IMR-90 (cell line): ENCODE measurements around the gene MOB3B. TPM values are rescaled to one million over a fixed set of nuclear protein-coding genes. Genes with fewer than 3 reads are reported as not detected.

Experiments used
- ATAC-seq: fragments of 200-7000 bp; cut with Tn5 transposase; 2 replicates; pipeline ENCODE4 v1.9.1; 2020; ENCODE audit warnings: low read depth, mild to moderate bottlenecking, moderate library complexity
- BruUV-seq: library from RNA; stranded (reverse); fragments of 400-500 nt; replicated peaks from 2 replicates; lab custom pipeline; 2021; lab: Mats Ljungman, UMichigan
- CTCF ChIA-PET: fragments of 300-600 bp; formaldehyde crosslinking; extraction: SDS; loops from one replicate; lab custom pipeline; 2021; ENCODE audit warnings: antibody characterized with exemption; lab: Yijun Ruan, JAX
- POLR2A ChIA-PET: fragments of 300-600 bp; sonication (Branson Sonifier 250); formaldehyde crosslinking; loops from one replicate; lab custom pipeline; 2022; ENCODE audit warnings: antibody characterized with exemption; ENCODE audit not compliant: unreplicated experiment; lab: Charles Lee
- DNase-seq: peaks from one replicate; pipeline ENCODE4 v3.0.0; 2013
- H2AFZ ChIP-seq: replicated peaks from 2 replicates; pipeline ENCODE3; 2013; ENCODE audit warnings: low read length, mild to moderate bottlenecking; ENCODE audit not compliant: poor library complexity
- H2AK5ac ChIP-seq: 2 replicates; pipeline ENCODE4 v1.6.1; 2013; ENCODE audit warnings: low read depth, low read length, inconsistent platforms
- H2AK9ac ChIP-seq: replicated peaks from 2 replicates; pipeline ENCODE3; 2013; ENCODE audit warnings: mild to moderate bottlenecking, low read depth, low read length, moderate library complexity; ENCODE audit not compliant: poor library complexity
- H2BK120ac ChIP-seq: 2 replicates; pipeline ENCODE4 v1.6.1; 2013; ENCODE audit warnings: low read depth, low read length, inconsistent platforms
- H2BK15ac ChIP-seq: 3 replicates; pipeline ENCODE4 v1.6.1; 2013; ENCODE audit warnings: low read depth, low read length, inconsistent platforms
- H2BK20ac ChIP-seq: 2 replicates; pipeline ENCODE4 v1.6.1; 2013; ENCODE audit warnings: low read depth, mild to moderate bottlenecking, inconsistent platforms, low read length, moderate library complexity
- H2BK5ac ChIP-seq: 2 replicates; pipeline ENCODE4 v1.6.1; 2013; ENCODE audit warnings: mild to moderate bottlenecking, low read depth, low read length, inconsistent platforms; ENCODE audit not compliant: poor library complexity, severe bottlenecking
- H3K14ac ChIP-seq: replicated peaks from 2 replicates; pipeline ENCODE4 v1.6.1; 2013; ENCODE audit warnings: low read depth, low read length, inconsistent platforms
- H3K18ac ChIP-seq: 2 replicates; pipeline ENCODE4 v1.6.1; 2013; ENCODE audit warnings: low read depth, low read length, control low read depth
- H3K23ac ChIP-seq: 2 replicates; pipeline ENCODE4 v1.6.1; 2013; ENCODE audit warnings: low read depth, low read length, inconsistent platforms
- H3K27ac ChIP-seq: 2 replicates; pipeline ENCODE4 v1.5.1; 2013; ENCODE audit warnings: mild to moderate bottlenecking, control low read depth, low read length; ENCODE audit not compliant: insufficient read depth
- H3K27me3 ChIP-seq: 2 replicates; pipeline ENCODE4 v1.6.1; 2013; ENCODE audit warnings: low read length; ENCODE audit not compliant: control insufficient read depth, insufficient read depth
- H3K36me3 ChIP-seq: 2 replicates; pipeline ENCODE4 v1.6.1; 2013; ENCODE audit warnings: low read length, mixed read lengths; ENCODE audit not compliant: control insufficient read depth, insufficient read depth
- H3K4ac ChIP-seq: 2 replicates; pipeline ENCODE4 v1.6.1; 2013; ENCODE audit warnings: low read depth, low read length, inconsistent platforms
- H3K4me1 ChIP-seq: 2 replicates; pipeline ENCODE4 v1.6.1; 2013; ENCODE audit warnings: low read length, mixed read lengths; ENCODE audit not compliant: control insufficient read depth, insufficient read depth
- H3K4me2 ChIP-seq: 2 replicates; pipeline ENCODE4 v1.6.1; 2013; ENCODE audit warnings: low read depth, mild to moderate bottlenecking, control low read depth, low read length, moderate library complexity
- H3K4me3 ChIP-seq: 2 replicates; pipeline ENCODE4 v1.5.1; 2013; ENCODE audit warnings: low read depth, mild to moderate bottlenecking, control low read depth, low read length, moderate library complexity; ENCODE audit not compliant: insufficient read depth
- H3K56ac ChIP-seq: 2 replicates; pipeline ENCODE4 v1.6.1; 2013; ENCODE audit warnings: low read length, inconsistent platforms; ENCODE audit not compliant: insufficient read depth; ENCODE audit errors: extremely low read depth
- H3K79me1 ChIP-seq, 2 experiments: 2 replicates each; pipeline ENCODE4 v1.6.1; 2013; ENCODE audit warnings: low read length in 2 of 2, inconsistent platforms in 1 of 2, low read depth in 1 of 2
- H3K9ac ChIP-seq: 2 replicates; pipeline ENCODE4 v1.6.1; 2013; ENCODE audit warnings: low read depth, low read length, control low read depth
- H3K9me1 ChIP-seq: 2 replicates; pipeline ENCODE4 v1.6.1; 2013; ENCODE audit warnings: low read length, inconsistent platforms; ENCODE audit not compliant: insufficient read depth
- H3K9me3 ChIP-seq: 2 replicates; pipeline ENCODE4 v1.6.1; 2013; ENCODE audit warnings: low read length; ENCODE audit not compliant: control insufficient read depth, insufficient read depth
- H4K20me1 ChIP-seq: 2 replicates; pipeline ENCODE4 v1.6.1; 2013; ENCODE audit warnings: low read length, inconsistent platforms; ENCODE audit not compliant: insufficient read depth
- H4K5ac ChIP-seq: 2 replicates; pipeline ENCODE4 v1.6.1; 2013; ENCODE audit warnings: mild to moderate bottlenecking, low read depth, low read length, control low read depth
- H4K8ac ChIP-seq, 2 experiments: 2 replicates each; pipeline ENCODE4 v1.6.1; 2013; ENCODE audit warnings: low read depth in 2 of 2, low read length in 2 of 2, control low read depth in 1 of 2, inconsistent platforms in 1 of 2
- H4K91ac ChIP-seq: 2 replicates; pipeline ENCODE4 v1.6.1; 2013; ENCODE audit warnings: low read depth, low read length, inconsistent platforms; ENCODE audit not compliant: insufficient read depth
- BHLHE40 ChIP-seq: fragments of 150-350 bp; IDR thresholded peaks from 2 replicates; pipeline ENCODE4 v1.6.1; 2016; ENCODE audit warnings: mild to moderate bottlenecking, low read depth, low read length
- CEBPB ChIP-seq: IDR thresholded peaks from 2 replicates; pipeline ENCODE4 v1.6.1; 2012; ENCODE audit warnings: low read depth, low read length, improper control_type of control experiment
- CHD1 ChIP-seq: IDR thresholded peaks from 2 replicates; pipeline ENCODE4 v1.6.1; 2012; ENCODE audit warnings: low read depth, low read length, improper control_type of control experiment
- CTCF ChIP-seq: conservative IDR thresholded peaks from 2 replicates; pipeline ENCODE4 v1.5.1; 2012; ENCODE audit warnings: mild to moderate bottlenecking, low read depth, low read length, improper control_type of control experiment
- ELK1 ChIP-seq: fragments of 150-350 bp; IDR thresholded peaks from 2 replicates; pipeline ENCODE4 v1.6.1; 2016; ENCODE audit warnings: low read depth, mild to moderate bottlenecking, low read length, moderate library complexity, borderline replicate concordance
- FOS ChIP-seq: fragments of 150-350 bp; IDR thresholded peaks from 2 replicates; pipeline ENCODE4 v1.6.1; 2016; ENCODE audit warnings: low read depth, low read length
- MAFK ChIP-seq: IDR thresholded peaks from 2 replicates; pipeline ENCODE4 v1.6.1; 2012; ENCODE audit warnings: low read depth, low read length, improper control_type of control experiment
- MAZ ChIP-seq: IDR thresholded peaks from 2 replicates; pipeline ENCODE4 v1.6.1; 2012; ENCODE audit warnings: low read depth, mild to moderate bottlenecking, low read length, improper control_type of control experiment, moderate library complexity, borderline replicate concordance
- MXI1 ChIP-seq: IDR thresholded peaks from 2 replicates; pipeline ENCODE4 v1.6.1; 2012; ENCODE audit warnings: low read depth, mild to moderate bottlenecking, low read length, moderate library complexity, borderline replicate concordance
- NFE2L2 ChIP-seq: fragments of 150-350 bp; IDR thresholded peaks from 2 replicates; pipeline ENCODE4 v1.6.1; 2016; ENCODE audit warnings: low read depth, mild to moderate bottlenecking, low read length
- POLR2A ChIP-seq: IDR thresholded peaks from 2 replicates; pipeline ENCODE4 v1.6.1; 2012; ENCODE audit warnings: mild to moderate bottlenecking, low read depth, low read length
- RAD21 ChIP-seq: IDR thresholded peaks from 2 replicates; pipeline ENCODE4 v1.6.1; 2012; ENCODE audit warnings: low read length, improper control_type of control experiment
- RCOR1 ChIP-seq: IDR thresholded peaks from 2 replicates; pipeline ENCODE4 v1.6.1; 2012; ENCODE audit warnings: mild to moderate bottlenecking, low read length, improper control_type of control experiment; ENCODE audit not compliant: insufficient replicate concordance
- RFX5 ChIP-seq: IDR thresholded peaks from 2 replicates; pipeline ENCODE4 v1.8.0; 2012; ENCODE audit warnings: low read depth, mild to moderate bottlenecking, low read length, moderate library complexity
- SMC3 ChIP-seq: fragments of 150-350 bp; IDR thresholded peaks from 2 replicates; pipeline ENCODE4 v1.6.1; 2016; ENCODE audit warnings: low read depth, mild to moderate bottlenecking, antibody characterized with exemption, low read length, moderate library complexity
- USF2 ChIP-seq: fragments of 150-350 bp; IDR thresholded peaks from 2 replicates; pipeline ENCODE4 v1.6.1; 2017; ENCODE audit warnings: mild to moderate bottlenecking, antibody characterized with exemption, low read length, low read depth
- WGBS, 2 experiments: methylation state at CpG; one replicate each; pipeline versions ENCODE4 v1.1.5 to v1.1.7; 2013; ENCODE audit warnings: missing lambda C conversion rate in 2 of 2; ENCODE audit not compliant: insufficient read length in 1 of 2; ENCODE audit errors: extremely low coverage in 2 of 2; 5-methylcytosine and 5-hydroxymethylcytosine counted together
- dilution Hi-C: fragments of 300-500 bp; cut with HindIII; formaldehyde crosslinking; loops from one replicate; pipeline ENCODE4 v1.14.3; 2018; ENCODE audit warnings: low sequenced_read_pairs; ENCODE audit not compliant: unreplicated experiment
- in situ Hi-C: fragments of 300-500 bp; cut with MboI; formaldehyde crosslinking; loops from 3 replicates; pipeline ENCODE4 v1.14.3; 2019; ENCODE audit warnings: low sequenced_read_pairs, inconsistent platforms, mixed read lengths
- intact Hi-C: fragments of 100-400 bp; cut with micrococcal nuclease; formaldehyde crosslinking; loops from 2 replicates; pipeline ENCODE4 v1.10.0; 2022
- polyA plus RNA-seq, 3 experiments: library from polyadenylated mRNA; depleted of rRNA; stranded (reverse); fragments of >200 nt; gene quantifications; 2 replicates each; pipeline ENCODE4 v1.2.3, GENCODE V29; 2012; ENCODE audit warnings: low replicate concordance in 1 of 3
- total RNA-seq: library from RNA; depleted of rRNA; stranded (reverse); fragments of >200 nt; gene quantifications from 2 replicates; pipeline ENCODE4 v1.2.3, GENCODE V29; 2012

MOB3B gene
- total and polyA plus RNA-seq, 2 of the 4 experiments (the other 2 are of a cell fraction): under 0.01 to 0.02 TPM

GRCh38 chr9:27571011-27571410, 41.4 kb upstream of the MOB3B start:
- no peak overlapping the region for H4K5ac ChIP-seq
- H2BK120ac ChIP-seq: no peak overlapping the region
- WGBS, 2 experiments: no CpG with 5 or more reads among the region's 4 CpGs
- no peak overlapping the region for H3K9ac ChIP-seq
- no peak overlapping the region for H3K27ac ChIP-seq
- no peaks in the 10 kb centered on the region for H3K9me3 ChIP-seq
- dilution Hi-C loops: no loop called here
- no peak overlapping the region for H2BK20ac ChIP-seq
- TF ChIP-seq RFX5 (no peak), BHLHE40 (no peak), RAD21 (no peak), RCOR1 (no peak), CTCF (no peak), MXI1 (no peak), CHD1 (no peak), MAFK (no peak), USF2 (no peak), FOS (no peak), POLR2A (no peak), MAZ (no peak), SMC3 (no peak), ELK1 (no peak), CEBPB (no peak), NFE2L2 (no peak)
- H3K36me3 ChIP-seq: 0 out of 2 replicates have a peak, but pooled peaks cover 1% of the 10 kb centered on the region
- no TSS peak for BruUV-seq
- no peak overlapping the region for H3K18ac ChIP-seq
- in situ Hi-C loops: no loop called here
- H3K4me3 ChIP-seq: no peak overlapping the region
- H3K9me1 ChIP-seq: no peaks in the 10 kb centered on the region
- H4K8ac ChIP-seq: no peak overlapping the region
- no peak overlapping the region for H2AFZ ChIP-seq
- H3K79me1 ChIP-seq: peaks cover 3 to 8% of the 10 kb centered on the region in 2 experiments; a peak in 2 of 4 replicates
- no peak overlapping the region for H2BK15ac ChIP-seq
- H3K4ac ChIP-seq: no peak overlapping the region
- H4K20me1 ChIP-seq: peaks cover 3% of the 10 kb centered on the region; the same call in 1 of the 2 replicates
- H2BK5ac ChIP-seq: no peak overlapping the region
- ATAC-seq: no peak
- no peaks in the 10 kb centered on the region for H3K27me3 ChIP-seq
- ChIA-PET POLR2A (no interaction called here), CTCF (no interaction called here)
- no peaks in the 10 kb centered on the region; the same call in 1 of the 2 replicates for H3K4me1 ChIP-seq
- no peak overlapping the region for H3K23ac ChIP-seq
- DNase-seq: no peak
- H2AK9ac ChIP-seq: no peak overlapping the region
- no peak overlapping the region for H2AK5ac ChIP-seq
- no peak overlapping the region for H3K14ac ChIP-seq
- no peak overlapping the region for H3K56ac ChIP-seq
- intact Hi-C loops: no loop called here
- no peak overlapping the region for H3K4me2 ChIP-seq
- no peak overlapping the region for H4K91ac ChIP-seq
